HG03342 (cell line): ENCODE results near the gene ST3GAL2.

ENCODE experiments used
- ATAC-seq: cut with Tn5 transposase; IDR thresholded peaks from one replicate; pipeline ENCODE4 v1.9.1; 2021; ENCODE audit warnings: mild to moderate bottlenecking, moderate library complexity; ENCODE audit not compliant: unreplicated experiment

Gene ST3GAL2

DNA sequence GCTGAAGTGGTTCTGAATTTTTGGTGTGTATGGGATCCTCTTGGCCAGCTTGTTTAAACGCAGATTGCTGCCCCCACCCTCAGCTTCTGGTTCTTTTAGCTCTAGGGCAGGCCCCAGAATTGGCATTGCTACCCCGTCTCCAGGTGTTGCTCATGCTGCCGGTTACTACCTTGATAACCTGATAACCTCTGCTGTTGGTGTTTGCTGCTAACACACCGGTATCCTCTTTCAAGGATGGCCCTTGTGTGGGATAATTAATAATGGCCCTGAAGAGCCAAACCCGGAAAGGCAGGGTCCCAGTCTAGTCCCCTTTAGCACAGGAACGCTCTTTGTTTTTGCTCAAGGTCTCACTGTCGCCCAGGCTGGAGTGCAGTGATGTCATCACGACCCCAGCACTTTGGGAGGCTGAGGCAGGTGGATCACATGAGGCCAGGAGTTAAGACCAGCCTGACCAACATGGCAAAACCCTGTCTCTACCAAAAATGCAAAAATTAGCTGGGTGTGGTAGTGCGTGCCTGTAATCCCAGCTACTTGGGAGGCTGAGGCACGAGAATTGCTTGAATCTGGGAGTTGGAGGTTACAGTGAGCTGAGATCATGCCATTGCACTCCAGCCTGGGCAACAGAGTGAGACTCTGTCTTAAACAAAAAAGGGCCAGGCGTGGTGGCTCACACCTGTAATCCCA lies 1.3 kb upstream of the ST3GAL2 start:
- ATAC-seq = no peak

- ATAC-seq = peak; percentile 8
Measured at GRCh38 chr16:70438585-70438968, 323 bp downstream of the ST3GAL2 start.

DNA sequence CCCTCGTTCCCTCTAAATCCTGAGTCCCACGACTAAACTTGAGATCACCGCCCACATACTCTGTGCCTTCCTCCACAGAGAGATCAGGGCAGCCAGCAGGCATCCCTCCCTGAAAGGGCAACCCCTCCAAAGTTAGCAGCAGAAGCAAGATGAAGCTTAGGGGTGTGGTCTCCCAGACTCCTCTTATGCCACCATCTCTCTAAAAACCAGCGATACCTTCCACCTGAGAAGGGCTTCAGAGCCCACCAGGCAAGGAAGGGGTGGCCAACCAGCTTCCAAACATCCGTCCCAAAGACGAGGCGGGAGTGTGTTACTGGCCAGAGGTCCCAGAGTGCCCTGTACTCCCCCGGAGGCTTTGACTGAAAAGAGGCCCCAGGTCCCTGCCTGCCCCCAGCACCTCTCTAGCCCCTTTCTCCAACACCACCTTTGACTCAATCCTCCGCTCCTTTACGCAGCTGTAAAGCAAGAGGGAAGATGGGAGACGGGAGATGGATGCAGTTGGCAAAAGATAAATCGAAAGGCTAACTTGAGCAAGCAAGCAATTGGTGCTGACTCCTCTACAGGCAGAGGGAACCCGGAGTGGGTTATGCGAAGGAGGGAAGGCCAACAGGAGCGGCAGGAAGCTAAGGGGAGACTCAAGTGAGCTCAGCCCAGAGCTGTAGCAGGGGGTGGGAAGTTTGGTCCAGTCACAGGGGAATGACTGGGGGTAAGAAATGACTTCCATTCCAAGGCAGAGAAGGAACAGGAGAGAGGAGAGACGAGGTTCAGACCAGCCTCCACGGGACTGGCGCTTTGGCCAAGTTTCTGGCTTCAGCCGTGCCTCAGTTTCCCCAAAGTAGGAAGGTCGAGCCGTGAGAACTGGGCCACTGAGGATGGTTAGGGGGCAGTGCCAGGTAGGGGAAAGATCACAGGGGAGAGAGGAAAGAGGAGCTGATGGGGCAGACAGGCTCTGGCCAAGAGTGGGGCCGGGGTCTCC lies 1.0 kb downstream of the ST3GAL2 start:
- no peak for ATAC-seq

DNA sequence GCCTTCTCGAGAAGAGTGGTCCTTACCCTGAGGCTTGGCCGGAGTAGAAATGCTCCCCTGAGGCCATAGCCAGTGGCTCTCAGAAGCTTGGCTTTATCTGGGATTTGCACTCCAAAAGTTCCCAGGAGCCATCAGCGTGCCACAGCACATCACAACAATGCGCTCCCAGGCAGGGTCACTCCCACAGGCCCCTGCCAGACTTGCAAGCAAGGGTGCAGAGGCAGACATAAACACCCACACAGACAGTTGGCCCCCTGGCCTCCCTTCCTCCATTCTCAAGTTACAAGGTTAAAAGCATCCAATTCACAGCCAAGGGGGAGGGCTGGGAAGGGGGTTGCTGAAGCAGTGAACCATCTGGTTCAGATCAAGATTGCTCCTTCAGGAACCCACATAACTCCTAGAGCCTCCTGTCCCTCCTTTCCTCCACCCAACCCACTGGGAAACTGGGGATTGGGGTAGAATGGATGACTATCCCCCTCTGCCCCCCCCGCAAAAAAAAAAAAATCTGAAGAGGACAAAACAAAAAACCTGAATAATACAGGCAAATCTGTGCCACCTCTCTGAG lies 1.8 kb downstream of the ST3GAL2 start:
- ATAC-seq = no peak

GRCh38 chr16:70434484-70435260 lies 4.2 kb downstream of the ST3GAL2 start:
- ATAC-seq = no peak

DNA sequence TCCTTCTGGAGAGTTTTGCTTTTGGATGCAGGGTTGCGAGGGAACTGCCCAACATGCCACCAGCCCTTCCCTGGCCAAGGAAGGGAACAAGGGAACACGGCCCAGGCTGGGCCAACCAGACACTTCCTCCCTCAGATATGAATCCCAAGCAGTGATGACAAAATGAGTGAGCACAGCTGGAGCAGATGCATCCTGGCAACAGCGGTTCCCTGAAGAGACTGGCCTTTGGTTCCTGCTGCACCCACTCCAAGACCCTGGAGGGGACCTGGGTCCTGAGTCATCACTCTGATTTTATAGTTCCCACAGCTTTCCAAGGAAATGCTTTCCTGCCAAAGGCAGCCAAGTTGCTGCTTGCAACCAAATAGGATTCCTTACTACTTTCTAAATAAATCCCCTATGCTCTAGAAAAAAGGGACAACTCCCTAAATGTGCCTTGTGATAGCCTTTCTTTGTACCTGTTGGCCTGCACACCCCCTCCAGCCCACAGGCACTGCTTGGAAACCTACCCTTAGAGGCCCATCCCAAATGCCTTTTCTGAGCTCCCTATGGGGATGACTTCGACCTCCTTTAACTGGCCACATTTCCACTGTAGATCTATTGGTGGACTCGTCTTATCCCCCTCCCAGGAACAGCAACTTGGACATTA lies 5.3 kb downstream of the ST3GAL2 start:
- ATAC-seq = no peak

DNA sequence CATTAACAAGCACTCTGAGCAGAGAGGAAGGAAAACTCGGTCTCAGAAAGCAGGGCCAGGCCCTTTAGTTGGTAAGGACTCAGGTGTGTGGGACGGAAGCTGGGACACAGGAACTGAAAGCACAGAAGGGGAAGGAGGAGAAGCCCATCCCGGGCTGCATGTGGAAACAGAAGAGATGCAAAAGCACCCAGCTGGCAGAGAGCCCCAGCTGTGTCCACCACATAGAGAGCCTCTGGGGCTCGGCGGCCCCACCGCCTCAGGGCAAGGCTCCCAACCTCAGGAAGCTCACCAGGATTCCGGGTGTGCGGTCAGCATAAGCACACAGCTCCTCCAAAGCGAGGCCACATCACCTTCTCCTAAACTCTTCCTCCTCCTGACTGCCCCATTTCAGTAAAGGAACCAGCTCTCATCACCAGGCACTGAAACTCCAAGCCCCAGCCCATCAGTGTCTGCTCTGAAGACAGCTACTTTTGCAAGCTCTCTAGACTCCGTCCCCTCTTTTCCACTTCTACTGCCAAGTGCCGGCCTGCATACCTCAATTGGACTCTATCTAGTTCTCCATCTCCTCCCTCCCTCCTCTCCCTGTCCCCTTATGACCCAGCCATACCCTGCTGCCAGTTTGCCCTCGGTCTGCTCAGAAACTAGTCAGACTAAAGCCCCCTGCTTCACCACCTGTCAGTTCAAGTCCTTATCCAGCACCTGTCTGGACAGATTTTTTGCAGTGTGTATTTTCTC lies 6.0 kb downstream of the ST3GAL2 start:
- ATAC-seq = peak; percentile 23

- ATAC-seq = peak; percentile 1
Measured at GRCh38 chr16:70432356-70432722, 6.6 kb downstream of the ST3GAL2 start.

DNA sequence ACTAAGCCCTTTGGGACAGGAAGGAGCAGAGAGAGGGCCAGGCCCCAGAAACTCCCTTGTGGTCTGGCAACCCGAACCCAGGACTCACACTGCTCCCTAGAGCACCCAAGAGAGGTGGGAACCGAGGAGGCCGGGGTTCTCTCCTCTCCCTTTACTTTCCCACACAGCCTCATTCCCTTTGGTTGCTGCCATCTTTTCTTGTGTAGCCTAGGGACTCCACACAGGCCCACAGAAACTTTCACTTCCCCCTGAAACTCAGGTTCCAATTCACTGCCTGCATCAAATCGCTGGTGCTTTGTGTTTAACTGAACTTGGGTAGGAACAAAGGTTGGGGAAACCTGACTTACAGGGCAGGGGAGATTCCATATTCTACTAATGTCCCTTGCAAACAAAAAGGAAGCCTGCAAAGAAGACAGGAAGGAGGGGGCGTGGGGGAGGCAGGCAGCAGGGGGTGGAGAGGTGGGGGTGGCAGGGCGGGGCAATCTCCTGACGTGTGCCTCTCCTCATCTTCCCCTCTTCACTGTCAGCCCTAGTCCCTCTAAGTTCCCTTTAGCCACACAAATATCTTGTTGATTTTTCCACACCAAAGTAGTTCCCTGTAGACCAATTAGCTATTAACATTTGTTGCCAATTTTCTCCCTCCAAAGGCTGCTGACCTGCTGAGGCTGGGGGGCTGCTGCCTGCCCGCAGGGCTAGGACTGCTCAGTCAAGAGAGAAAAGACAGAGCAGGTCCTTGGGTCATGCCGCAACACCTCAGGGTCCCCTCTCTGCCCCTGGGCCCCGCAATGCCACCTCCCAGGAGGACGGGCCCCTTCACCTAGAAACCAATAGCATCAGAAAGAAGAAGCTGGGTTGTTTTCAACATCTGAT lies 8.0 kb downstream of the ST3GAL2 start:
- peak; percentile 50 for ATAC-seq

- ATAC-seq = no peak
Measured at GRCh38 chr16:70429888-70430666, 8.8 kb downstream of the ST3GAL2 start.

DNA sequence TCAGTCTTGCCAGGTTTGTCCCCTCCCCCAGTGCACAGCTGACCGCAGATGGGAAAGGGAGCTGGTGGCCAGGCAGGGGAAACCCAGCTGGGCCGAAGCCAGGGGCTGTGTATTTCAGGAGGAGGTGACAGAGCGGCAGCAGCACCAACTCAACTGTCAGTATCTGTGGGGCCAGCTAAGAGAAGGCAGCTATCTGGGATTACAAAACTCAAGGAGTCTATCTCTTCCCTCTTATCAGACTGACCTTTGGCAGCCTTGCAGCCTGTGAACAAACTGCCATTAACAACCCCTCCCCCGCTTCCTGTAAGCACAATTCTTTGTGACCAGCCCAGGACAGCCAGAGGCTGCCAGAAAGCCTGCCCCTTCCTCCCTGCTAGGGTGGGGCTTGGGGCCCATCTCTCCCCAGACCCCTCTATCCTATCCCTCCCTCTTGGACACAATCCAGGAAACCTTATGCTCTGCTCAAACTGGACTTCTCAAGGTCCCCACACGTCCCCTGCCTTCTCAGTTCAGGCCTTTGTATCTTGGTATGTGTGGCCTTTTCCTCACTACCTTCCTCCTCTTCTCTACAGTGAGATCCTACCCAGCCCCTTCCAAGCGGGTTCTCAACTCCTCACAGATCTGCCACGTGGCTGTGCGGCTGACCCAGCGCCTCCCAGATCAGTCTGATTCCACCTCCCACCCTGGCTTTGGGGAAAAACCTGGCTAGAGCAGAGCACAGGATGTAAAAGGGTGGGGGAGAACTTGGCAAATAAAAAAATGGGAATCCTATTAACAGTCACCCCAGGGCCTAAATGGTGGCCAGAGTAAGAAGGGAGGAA lies 10.5 kb downstream of the ST3GAL2 start:
- ATAC-seq = no peak

DNA sequence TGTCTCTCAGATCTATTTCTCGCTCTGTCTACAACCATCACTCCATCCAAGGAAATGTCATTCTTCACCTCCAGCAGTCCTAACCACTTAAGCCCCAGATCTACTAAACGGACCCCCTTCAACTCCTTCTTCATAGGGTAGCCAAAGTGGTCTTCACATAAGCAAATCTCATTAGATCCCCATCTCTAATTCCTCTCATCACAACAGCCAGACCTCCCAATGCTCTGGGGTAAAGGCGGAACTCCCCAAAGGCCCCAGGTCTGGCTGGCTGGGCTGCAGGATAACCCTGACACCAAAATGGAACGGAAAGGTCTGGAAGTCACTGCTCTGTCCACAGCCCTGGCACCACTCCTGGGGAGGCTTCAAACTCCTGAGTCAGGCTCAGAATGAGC lies 11.1 kb downstream of the ST3GAL2 start:
- no peak for ATAC-seq

- ATAC-seq = no peak
Measured at GRCh38 chr16:70422543-70422942, 16.4 kb downstream of the ST3GAL2 start.

- ATAC-seq = no peak
Measured at GRCh38 chr16:70421473-70422311, 17.2 kb downstream of the ST3GAL2 start.

DNA sequence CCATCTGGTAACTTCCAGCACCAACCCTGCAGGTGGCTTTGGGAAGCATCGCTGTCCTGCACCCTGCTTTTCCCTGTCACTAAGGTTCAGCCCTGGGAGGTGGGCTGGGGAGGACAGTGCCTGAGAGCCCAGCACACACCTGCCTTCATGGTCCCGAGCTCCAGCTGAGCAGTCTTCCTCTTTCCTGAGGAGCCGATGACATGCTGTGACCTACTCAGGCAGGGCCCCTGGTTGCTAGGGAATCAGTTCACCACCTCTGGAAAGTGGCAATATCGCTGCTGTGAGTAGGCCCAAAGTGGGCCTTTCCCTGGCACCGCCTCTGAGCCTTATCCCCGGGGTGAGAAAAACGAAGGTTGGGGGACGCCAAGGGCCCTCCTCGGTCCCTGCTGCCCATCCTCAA lies 17.9 kb downstream of the ST3GAL2 start:
- no peak for ATAC-seq
